Measurements from ENCODE around the gene NT5DC4.
A peak's percentile ranks its signal among the peaks of the same experiment; 100 is the strongest.
"Not testable (repeated sequence)": the region's sequence is repeated elsewhere in the genome, so short reads cannot be mapped to it uniquely, and the experiment has no call there.

The NT5DC4 gene

DNA sequence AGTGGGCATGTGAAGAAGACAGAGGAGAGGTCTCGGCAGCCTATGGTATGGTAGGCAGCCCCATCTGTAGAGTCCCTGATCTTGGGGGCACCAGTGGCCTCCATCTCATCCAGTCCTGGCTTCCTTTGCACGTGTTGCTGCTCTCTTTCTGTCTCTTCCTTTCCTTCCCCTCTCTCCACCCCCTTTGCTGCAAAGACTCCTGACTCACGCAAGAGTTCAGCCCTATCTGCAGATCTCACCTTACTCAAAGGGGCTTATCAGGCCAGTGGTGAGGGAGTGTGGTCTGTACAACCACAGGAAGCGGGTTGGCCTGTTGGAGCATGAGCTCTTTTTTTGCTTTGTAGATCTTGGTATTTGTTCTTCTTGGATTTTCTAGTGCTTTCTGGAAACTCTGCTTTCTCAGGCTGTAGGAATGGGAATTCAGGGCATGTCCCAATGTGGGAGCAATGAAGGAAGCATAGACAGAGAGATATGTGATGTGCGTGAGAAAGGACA lies 14.6 kb upstream of the NT5DC4 start:
- no peaks in the 10 kb centered on the region for H3K27me3 Mint-ChIP-seq
- peaks cover 4% of the 10 kb centered on the region for H3K36me3 Mint-ChIP-seq (ENCODE audit: insufficient read depth)
- peak overlapping the region; percentile 41 for H3K4me3 Mint-ChIP-seq
- no peaks in the 10 kb centered on the region for H3K9me3 Mint-ChIP-seq
- no peak overlapping the region for H3K27ac Mint-ChIP-seq (ENCODE audit: low read depth)
- ATAC-seq (replicated peaks; ENCODE audit: extremely low read depth, poor library complexity, severe bottlenecking) (peak; percentile 95), DNase-seq (ENCODE audit: low spot score in 2 of 2) (peak; percentile 33)
- peaks cover 28% of the 10 kb centered on the region for H3K4me1 Mint-ChIP-seq

DNA sequence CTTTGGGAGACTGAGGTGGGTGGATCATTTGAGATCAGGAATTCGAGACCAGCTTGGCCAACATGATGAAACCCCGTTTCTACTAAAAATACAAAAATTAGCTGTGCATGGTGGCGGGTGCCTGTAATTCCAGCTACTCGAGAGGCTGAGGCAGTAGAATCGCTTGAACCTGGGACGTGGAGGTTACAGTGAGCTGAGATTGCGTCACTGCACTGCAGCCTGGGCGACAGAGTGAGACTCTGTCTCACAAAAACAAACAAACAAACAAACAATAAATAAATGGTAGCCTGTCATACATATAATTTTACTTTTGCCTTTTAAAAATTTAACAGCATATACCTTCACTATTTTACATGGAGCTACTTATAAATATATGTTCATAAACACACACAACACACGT lies 13.9 kb upstream of the NT5DC4 start:
- H3K27me3 Mint-ChIP-seq; H3K36me3 Mint-ChIP-seq (ENCODE audit: insufficient read depth); H3K4me3 Mint-ChIP-seq; DNase-seq (ENCODE audit: low spot score in 2 of 2); ATAC-seq (replicated peaks; ENCODE audit: extremely low read depth, poor library complexity, severe bottlenecking); H3K27ac Mint-ChIP-seq (ENCODE audit: low read depth); H3K9me3 Mint-ChIP-seq: not testable (repeated sequence)
- peaks cover 28% of the 10 kb centered on the region for H3K4me1 Mint-ChIP-seq

DNA sequence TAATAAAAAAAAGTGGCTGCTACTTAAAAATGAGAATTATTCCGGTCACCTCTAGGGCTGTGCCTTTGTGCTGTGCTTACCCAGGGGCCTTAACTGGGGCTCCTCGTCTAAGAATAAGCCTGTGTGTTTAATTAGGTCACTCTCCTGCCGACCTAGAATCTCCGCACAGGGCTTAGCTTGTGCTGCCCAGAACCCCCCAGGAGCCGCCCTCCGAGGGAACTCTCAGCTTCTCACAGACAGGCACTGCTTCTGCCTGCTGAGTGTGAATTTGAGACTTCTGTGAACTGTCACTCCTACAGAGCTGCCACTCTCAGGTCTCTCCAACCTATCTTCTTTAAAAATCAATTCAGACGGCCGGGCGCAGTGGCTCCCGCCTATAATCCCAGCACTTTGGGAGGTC lies 11.9 kb upstream of the NT5DC4 start:
- no peak overlapping the region for H3K4me3 Mint-ChIP-seq
- no peaks in the 10 kb centered on the region for H3K9me3 Mint-ChIP-seq
- peak overlapping the region; percentile 77 for H3K27ac Mint-ChIP-seq (ENCODE audit: low read depth)
- ATAC-seq (replicated peaks; ENCODE audit: extremely low read depth, poor library complexity, severe bottlenecking) (no peak), DNase-seq (ENCODE audit: low spot score in 2 of 2) (no peak)
- H3K36me3 Mint-ChIP-seq (ENCODE audit: insufficient read depth), result peaks cover 4% of the 10 kb centered on the region
- H3K27me3 Mint-ChIP-seq, result no peaks in the 10 kb centered on the region
- peaks cover 28% of the 10 kb centered on the region for H3K4me1 Mint-ChIP-seq

GRCh38 chr2:112709703-112710102 lies 11.1 kb upstream of the NT5DC4 start:
- Mint-ChIP-seq H3K36me3 (ENCODE audit: insufficient read depth) (peaks cover 4% of the 10 kb centered on the region), H3K4me1 (peaks cover 28% of the 10 kb centered on the region), H3K4me3 (no peak overlapping the region), H3K9me3 (no peaks in the 10 kb centered on the region), H3K27ac (ENCODE audit: low read depth) (peak overlapping the region; percentile 77), H3K27me3 (no peaks in the 10 kb centered on the region)
- DNase-seq (ENCODE audit: low spot score in 2 of 2) (no peak), ATAC-seq (replicated peaks; ENCODE audit: extremely low read depth, poor library complexity, severe bottlenecking) (no peak)

DNA sequence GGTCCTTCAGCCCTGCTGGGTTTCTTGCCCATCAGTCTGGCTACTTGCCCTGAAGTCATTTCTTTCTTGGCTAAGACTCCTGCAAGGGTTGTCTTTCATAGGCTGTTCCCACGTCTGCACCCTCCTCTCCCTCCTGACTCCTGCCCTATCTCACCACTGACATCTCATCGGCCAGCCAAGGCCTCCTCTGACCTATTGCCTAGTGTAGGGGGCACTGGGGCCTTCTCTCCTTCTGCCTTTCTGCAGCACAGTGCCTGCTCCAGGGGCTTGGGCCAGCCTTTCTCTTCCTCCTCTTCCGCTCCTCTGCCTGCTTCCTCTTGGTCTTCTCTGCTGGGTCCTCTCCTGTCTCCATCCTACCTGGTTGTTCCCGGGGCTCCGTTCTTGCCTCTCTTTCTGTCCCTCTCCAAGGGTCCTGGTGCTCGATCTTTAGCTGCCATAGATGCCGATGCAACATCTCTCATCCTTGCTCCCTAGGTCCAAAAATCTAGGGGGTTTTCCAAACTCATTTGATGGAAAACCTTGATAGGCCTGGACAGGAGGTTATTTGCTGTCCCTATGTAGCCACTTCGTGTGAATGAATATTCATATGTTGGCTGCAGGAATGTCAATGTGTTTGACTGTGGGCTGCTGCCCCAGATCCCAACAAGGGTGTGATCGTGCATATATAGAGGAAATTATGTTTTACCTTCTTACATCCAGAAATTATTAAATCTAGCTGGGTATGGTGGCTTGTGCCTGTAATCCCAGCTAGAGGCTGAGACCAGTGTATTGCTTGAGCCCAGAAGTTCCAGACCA lies 9.7 kb upstream of the NT5DC4 start:
- DNase-seq (ENCODE audit: low spot score in 2 of 2), result no peak
- no peaks in the 10 kb centered on the region for H3K27me3 Mint-ChIP-seq
- no peaks in the 10 kb centered on the region for H3K9me3 Mint-ChIP-seq
- H3K27ac Mint-ChIP-seq (ENCODE audit: low read depth), result no peak overlapping the region
- no peak overlapping the region for H3K4me3 Mint-ChIP-seq
- H3K4me1 Mint-ChIP-seq, result peaks cover 18% of the 10 kb centered on the region
- no peak for ATAC-seq (replicated peaks; ENCODE audit: extremely low read depth, poor library complexity, severe bottlenecking)
- peaks cover 3% of the 10 kb centered on the region for H3K36me3 Mint-ChIP-seq (ENCODE audit: insufficient read depth)

- no peak for ATAC-seq (replicated peaks; ENCODE audit: extremely low read depth, poor library complexity, severe bottlenecking)
- H3K4me3 Mint-ChIP-seq, result no peak overlapping the region
Measured at GRCh38 chr2:112712465-112712864, 8.4 kb upstream of the NT5DC4 start.

GRCh38 chr2:112712903-112713584 lies 7.8 kb upstream of the NT5DC4 start:
- Mint-ChIP-seq H3K4me1 (peaks cover 5% of the 10 kb centered on the region), H3K36me3 (ENCODE audit: insufficient read depth) (no peaks in the 10 kb centered on the region), H3K27me3 (no peaks in the 10 kb centered on the region), H3K4me3 (no peak overlapping the region), H3K9me3 (no peaks in the 10 kb centered on the region), H3K27ac (ENCODE audit: low read depth) (no peak overlapping the region)
- ATAC-seq (replicated peaks; ENCODE audit: extremely low read depth, poor library complexity, severe bottlenecking) (no peak), DNase-seq (ENCODE audit: low spot score in 2 of 2) (no peak)

More at GRCh38 chr2:112712465-112712864, 8.4 kb upstream of the NT5DC4 start:
- no peaks in the 10 kb centered on the region for H3K27me3 Mint-ChIP-seq
- no peak for DNase-seq (ENCODE audit: low spot score in 2 of 2)
- peaks cover 10% of the 10 kb centered on the region for H3K4me1 Mint-ChIP-seq
- no peaks in the 10 kb centered on the region for H3K36me3 Mint-ChIP-seq (ENCODE audit: insufficient read depth)
- no peak overlapping the region for H3K27ac Mint-ChIP-seq (ENCODE audit: low read depth)
- H3K9me3 Mint-ChIP-seq, result no peaks in the 10 kb centered on the region

DNA sequence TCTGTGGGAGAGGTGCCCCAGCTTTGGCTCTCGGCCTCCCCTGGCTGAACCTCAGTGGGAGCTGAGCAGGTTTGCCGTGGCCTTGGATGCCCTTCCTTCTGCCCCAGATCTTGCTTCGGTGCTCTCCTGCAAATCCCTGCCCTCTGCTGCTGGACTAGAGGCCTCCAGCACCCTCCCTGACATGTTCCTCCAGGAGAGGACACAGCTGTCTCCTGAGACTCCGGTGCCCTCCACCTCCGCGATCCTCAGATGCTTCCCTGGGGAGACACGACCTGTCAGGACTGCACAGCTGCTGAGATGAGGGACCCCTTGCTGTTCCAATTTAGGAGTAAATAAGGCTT lies 7.3 kb upstream of the NT5DC4 start:
- no peak overlapping the region for H3K27ac Mint-ChIP-seq (ENCODE audit: low read depth)
- DNase-seq (ENCODE audit: low spot score in 2 of 2) (no peak), ATAC-seq (replicated peaks; ENCODE audit: extremely low read depth, poor library complexity, severe bottlenecking) (no peak)
- H3K27me3 Mint-ChIP-seq, result no peaks in the 10 kb centered on the region
- H3K4me1 Mint-ChIP-seq, result no peaks in the 10 kb centered on the region
- no peaks in the 10 kb centered on the region for H3K9me3 Mint-ChIP-seq
- no peak overlapping the region for H3K4me3 Mint-ChIP-seq
- H3K36me3 Mint-ChIP-seq (ENCODE audit: insufficient read depth), result no peaks in the 10 kb centered on the region

DNA sequence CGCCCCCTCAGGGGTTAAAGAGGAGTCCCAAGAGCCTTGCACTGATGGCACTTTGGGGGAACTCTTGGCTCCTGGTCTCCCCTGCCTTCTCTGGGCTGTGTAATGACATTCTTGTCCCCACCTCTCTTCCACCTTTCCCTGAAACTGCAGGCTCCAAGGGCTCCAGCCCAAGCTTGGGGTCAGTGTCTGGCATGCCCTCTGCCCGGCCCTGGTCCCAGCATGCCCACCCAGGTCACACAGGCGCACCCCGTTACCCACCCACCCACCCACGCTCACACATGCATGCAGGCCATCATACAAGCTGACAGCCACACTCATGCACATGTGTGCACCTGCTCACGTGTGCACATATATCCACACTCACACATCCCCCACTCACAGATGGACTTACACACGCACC lies 6.9 kb upstream of the NT5DC4 start:
- Mint-ChIP-seq H3K4me1 (no peaks in the 10 kb centered on the region), H3K27ac (ENCODE audit: low read depth) (no peak overlapping the region), H3K4me3 (no peak overlapping the region), H3K9me3 (no peaks in the 10 kb centered on the region), H3K36me3 (ENCODE audit: insufficient read depth) (no peaks in the 10 kb centered on the region), H3K27me3 (no peaks in the 10 kb centered on the region)
- DNase-seq (ENCODE audit: low spot score in 2 of 2) (no peak), ATAC-seq (replicated peaks; ENCODE audit: extremely low read depth, poor library complexity, severe bottlenecking) (no peak)

- DNase-seq (ENCODE audit: low spot score in 2 of 2) (no peak), ATAC-seq (replicated peaks; ENCODE audit: extremely low read depth, poor library complexity, severe bottlenecking) (no peak)
- H3K27me3 Mint-ChIP-seq, result no peaks in the 10 kb centered on the region
- H3K4me3 Mint-ChIP-seq, result no peak overlapping the region
- H3K4me1 Mint-ChIP-seq, result no peaks in the 10 kb centered on the region
- no peak overlapping the region for H3K27ac Mint-ChIP-seq (ENCODE audit: low read depth)
- no peaks in the 10 kb centered on the region for H3K36me3 Mint-ChIP-seq (ENCODE audit: insufficient read depth)
- H3K9me3 Mint-ChIP-seq, result no peaks in the 10 kb centered on the region
Measured at GRCh38 chr2:112714331-112714730, 6.5 kb upstream of the NT5DC4 start.

DNA sequence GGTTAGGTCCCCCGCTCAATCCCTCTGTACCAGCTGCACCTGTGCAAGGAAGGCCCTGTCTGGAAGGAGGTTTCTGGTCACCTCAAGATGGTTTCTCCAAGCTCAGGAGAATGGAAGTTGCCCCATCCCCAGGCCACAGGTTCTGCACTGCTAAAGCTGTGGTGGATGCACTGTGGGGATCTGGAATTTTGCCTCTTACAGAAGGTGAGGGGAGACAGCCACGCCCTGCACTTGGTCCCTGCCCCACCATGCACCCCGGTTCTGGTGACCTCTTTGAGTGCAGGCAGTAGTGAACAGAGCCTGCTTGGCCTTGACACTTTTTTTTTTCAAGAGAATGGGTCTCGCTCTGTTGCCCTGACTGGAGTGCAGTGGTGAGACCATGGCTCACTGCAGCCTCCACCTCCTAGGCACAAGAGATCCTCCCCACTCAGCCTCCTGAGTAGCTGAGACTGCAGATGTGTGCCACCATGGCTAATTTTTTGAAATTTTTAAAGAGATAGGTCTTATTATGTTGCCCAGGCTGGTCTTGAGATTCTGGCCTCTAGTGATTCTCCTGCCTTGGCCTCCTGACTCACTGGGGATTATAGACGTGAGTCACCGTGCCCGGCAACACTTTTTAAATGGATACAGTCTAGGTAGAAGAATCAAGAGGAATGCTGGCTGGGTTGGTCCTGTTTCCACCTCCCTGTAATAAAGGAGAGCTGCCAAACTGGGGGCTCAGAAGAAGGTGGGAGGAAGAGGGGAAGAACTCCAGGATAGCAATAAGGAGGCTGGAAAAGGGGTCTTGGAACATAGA lies 5.8 kb upstream of the NT5DC4 start:
- DNase-seq (ENCODE audit: low spot score in 2 of 2) (no peak), ATAC-seq (replicated peaks; ENCODE audit: extremely low read depth, poor library complexity, severe bottlenecking) (no peak)
- Mint-ChIP-seq H3K9me3 (no peaks in the 10 kb centered on the region), H3K36me3 (ENCODE audit: insufficient read depth) (no peaks in the 10 kb centered on the region), H3K27ac (ENCODE audit: low read depth) (no peak overlapping the region), H3K4me1 (no peaks in the 10 kb centered on the region), H3K4me3 (no peak overlapping the region), H3K27me3 (no peaks in the 10 kb centered on the region)

DNA sequence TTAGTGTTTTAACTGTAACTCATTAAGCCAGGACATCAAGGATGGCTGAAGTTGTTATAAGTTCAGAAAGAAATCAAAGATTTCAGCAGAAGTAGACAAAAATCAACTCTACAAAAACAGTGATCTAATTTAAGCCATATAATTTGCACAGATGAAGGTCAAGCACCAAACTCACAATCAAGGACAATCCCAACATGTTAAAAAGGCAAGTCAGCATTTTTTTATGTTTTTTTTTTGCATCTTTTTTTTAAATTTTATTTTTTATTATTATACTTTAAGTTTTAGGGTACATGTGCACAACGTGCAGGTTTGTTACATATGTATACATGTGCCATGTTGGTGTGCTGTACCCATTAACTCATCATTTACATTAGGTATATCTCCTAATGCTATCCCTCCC lies 4.7 kb upstream of the NT5DC4 start:
- not testable (repeated sequence) for H3K27me3 Mint-ChIP-seq; H3K4me3 Mint-ChIP-seq; H3K36me3 Mint-ChIP-seq (ENCODE audit: insufficient read depth); H3K9me3 Mint-ChIP-seq; DNase-seq (ENCODE audit: low spot score in 2 of 2); H3K4me1 Mint-ChIP-seq; ATAC-seq (replicated peaks; ENCODE audit: extremely low read depth, poor library complexity, severe bottlenecking); H3K27ac Mint-ChIP-seq (ENCODE audit: low read depth)
